H9 (cell line): ENCODE measurements around the gene RBM44. TPM values are rescaled to one million over a fixed set of nuclear protein-coding genes. Genes with fewer than 3 reads are reported as not detected.

Experiments used
- DNase-seq: peaks from one replicate; pipeline ENCODE4 v3.0.0-alpha.2; 2017
- H2AFZ ChIP-seq: one replicate; pipeline ENCODE4 v1.6.1; 2013; ENCODE audit warnings: mild to moderate bottlenecking, low read length, control low read depth, moderate library complexity
- H2AK5ac ChIP-seq: 2 replicates; pipeline ENCODE4 v1.6.1; 2013; ENCODE audit warnings: low read length, control low read depth, mixed read lengths; ENCODE audit not compliant: insufficient read length
- H2BK120ac ChIP-seq: one replicate; pipeline ENCODE4 v1.6.1; 2013; ENCODE audit warnings: low read depth, mild to moderate bottlenecking, low read length, control low read depth, inconsistent platforms; ENCODE audit not compliant: poor library complexity, severe bottlenecking
- H2BK12ac ChIP-seq: 2 replicates; pipeline ENCODE4 v1.6.1; 2013; ENCODE audit warnings: low read length, control low read depth, mixed read lengths, low read depth; ENCODE audit not compliant: insufficient read length
- H2BK15ac ChIP-seq: 2 replicates; pipeline ENCODE4 v1.6.1; 2013; ENCODE audit warnings: low read depth, low read length, control low read depth
- H2BK20ac ChIP-seq: one replicate; pipeline ENCODE4 v1.6.1; 2013; ENCODE audit warnings: low read depth, mild to moderate bottlenecking, low read length, control low read depth, inconsistent platforms; ENCODE audit not compliant: poor library complexity, severe bottlenecking
- H2BK5ac ChIP-seq: 2 replicates; pipeline ENCODE4 v1.6.1; 2013; ENCODE audit warnings: low read length, control low read depth, mixed read lengths; ENCODE audit not compliant: insufficient read length
- H3K14ac ChIP-seq: 2 replicates; pipeline ENCODE4 v1.6.1; 2013; ENCODE audit warnings: low read length, control low read depth; ENCODE audit not compliant: insufficient read depth
- H3K18ac ChIP-seq: 2 replicates; pipeline ENCODE4 v1.6.1; 2013; ENCODE audit warnings: low read depth, mild to moderate bottlenecking, mixed read lengths, low read length, control low read depth; ENCODE audit not compliant: insufficient read length
- H3K23ac ChIP-seq: 2 replicates; pipeline ENCODE4 v1.6.1; 2013; ENCODE audit warnings: low read length, control low read depth, mixed read lengths, low read depth; ENCODE audit not compliant: insufficient read length
- H3K23me2 ChIP-seq: 2 replicates; pipeline ENCODE4 v1.6.1; 2013; ENCODE audit warnings: low read depth, mild to moderate bottlenecking, mixed read lengths, low read length, control low read depth; ENCODE audit not compliant: insufficient read length, poor library complexity, severe bottlenecking
- H3K27ac ChIP-seq: 2 replicates; pipeline ENCODE4 v1.5.1; 2013; ENCODE audit warnings: low read length, control low read depth, mixed read lengths, low read depth; ENCODE audit not compliant: insufficient read length
- H3K27me3 ChIP-seq: 2 replicates; pipeline ENCODE4 v1.6.1; 2013; ENCODE audit warnings: low read length, control low read depth, inconsistent platforms; ENCODE audit not compliant: insufficient read depth
- H3K4ac ChIP-seq: 2 replicates; pipeline ENCODE4 v1.6.1; 2013; ENCODE audit warnings: low read depth, mild to moderate bottlenecking, control low read depth, inconsistent platforms, low read length, moderate library complexity
- H3K4me1 ChIP-seq: 2 replicates; pipeline ENCODE4 v1.6.1; 2013; ENCODE audit warnings: low read length, control low read depth, inconsistent platforms; ENCODE audit not compliant: insufficient read depth
- H3K4me2 ChIP-seq: 2 replicates; pipeline ENCODE4 v1.6.1; 2013; ENCODE audit warnings: low read length, control low read depth, mixed read lengths; ENCODE audit not compliant: insufficient read length, insufficient read depth
- H3K56ac ChIP-seq: 2 replicates; pipeline ENCODE4 v1.6.1; 2013; ENCODE audit warnings: low read depth, mild to moderate bottlenecking, mixed read lengths, low read length, control low read depth; ENCODE audit not compliant: insufficient read length
- H3K79me1 ChIP-seq: 2 replicates; pipeline ENCODE4 v1.6.1; 2013; ENCODE audit warnings: low read depth, mild to moderate bottlenecking, moderate library complexity, low read length, control low read depth, inconsistent platforms; ENCODE audit not compliant: insufficient read depth, poor library complexity, severe bottlenecking
- H3K79me2 ChIP-seq: 2 replicates; pipeline ENCODE4 v1.6.1; 2013; ENCODE audit warnings: low read length, control low read depth, inconsistent platforms; ENCODE audit not compliant: insufficient read depth
- H3K9ac ChIP-seq: 2 replicates; pipeline ENCODE4 v1.6.1; 2013; ENCODE audit warnings: low read length, control low read depth, mixed read lengths; ENCODE audit not compliant: insufficient read length; ENCODE audit errors: extremely low read depth
- H3K9me3 ChIP-seq: one replicate; pipeline ENCODE4 v1.6.1; 2013; ENCODE audit warnings: low read depth, low read length, inconsistent platforms; ENCODE audit not compliant: control insufficient read depth
- H3T11ph ChIP-seq: one replicate; pipeline ENCODE4 v1.6.1; 2013; ENCODE audit warnings: mild to moderate bottlenecking, low read length, control low read depth, inconsistent platforms
- H4K20me1 ChIP-seq: one replicate; pipeline ENCODE4 v1.6.1; 2013; ENCODE audit not compliant: control insufficient read depth, insufficient read length, insufficient read depth
- H4K5ac ChIP-seq: 2 replicates; pipeline ENCODE4 v1.6.1; 2013; ENCODE audit warnings: low read depth, mild to moderate bottlenecking, mixed read lengths, low read length, control low read depth; ENCODE audit not compliant: insufficient read length
- H4K8ac ChIP-seq: replicated peaks from 2 replicates; pipeline ENCODE4 v1.6.1; 2013; ENCODE audit warnings: low read length, control low read depth, mixed read lengths, low read depth; ENCODE audit not compliant: insufficient read length
- H4K91ac ChIP-seq: 2 replicates; pipeline ENCODE4 v1.6.1; 2013; ENCODE audit warnings: low read depth, mild to moderate bottlenecking, moderate library complexity, mixed read lengths, low read length, control low read depth; ENCODE audit not compliant: insufficient read length
- H3K27ac Mint-ChIP-seq, 3 experiments: 2 replicates in 2 of 3; 3 replicates in 1 of 3; pipeline ENCODE4 v1.8.0; 2020 to 2021; ENCODE audit warnings: mixed read lengths in 3 of 3, mild to moderate bottlenecking in 1 of 3, moderate library complexity in 1 of 3
- H3K27me3 Mint-ChIP-seq: 2 replicates; pipeline ENCODE4 v1.8.0; 2021; ENCODE audit warnings: low read depth, mild to moderate bottlenecking, moderate library complexity, mixed read lengths
- H3K36me3 Mint-ChIP-seq, 3 experiments: 2 replicates in 2 of 3; 3 replicates in 1 of 3; pipeline ENCODE4 v1.8.0; 2020 to 2021; ENCODE audit warnings: low read depth in 3 of 3, mixed read lengths in 3 of 3; ENCODE audit not compliant: insufficient read depth in 1 of 3
- H3K4me1 Mint-ChIP-seq, 2 experiments: 2 replicates each; pipeline ENCODE4 v1.8.0; 2020; ENCODE audit warnings: mixed read lengths in 2 of 2
- H3K4me3 Mint-ChIP-seq, 2 experiments: 2 replicates in 1 of 2; 3 replicates in 1 of 2; pipeline ENCODE4 v1.8.0; 2020 to 2021; ENCODE audit warnings: mild to moderate bottlenecking in 2 of 2, mixed read lengths in 2 of 2, moderate library complexity in 1 of 2
- H3K9me3 Mint-ChIP-seq, 2 experiments: 2 replicates in 1 of 2; 3 replicates in 1 of 2; pipeline ENCODE4 v1.8.0; 2020; ENCODE audit warnings: mild to moderate bottlenecking in 2 of 2, mixed read lengths in 2 of 2, moderate library complexity in 1 of 2
- CTCF ChIP-seq: fragments of 200-600 bp; sonication (generic); conservative IDR thresholded peaks from 3 replicates; pipeline ENCODE4 v1.8.0; 2021; ENCODE audit warnings: antibody characterized with exemption, mild to moderate bottlenecking
- WGBS: extraction: QIAGEN DNeasy Blood & Tissue Kit; methylation state at CpG from one replicate; pipeline ENCODE4 v1.1.7; 2013; ENCODE audit warnings: missing lambda C conversion rate, low lambda C conversion rate, mixed read lengths; ENCODE audit not compliant: insufficient read length; ENCODE audit errors: extremely low coverage; 5-methylcytosine and 5-hydroxymethylcytosine counted together
- total RNA-seq: library from RNA; stranded (reverse); gene quantifications from 2 replicates; pipeline ENCODE4 v1.2.1, GENCODE V29; 2021

Gene RBM44
- total RNA-seq, 1 experiment from 2014 or later = 0.15 TPM

- Histone ChIP-seq H3K23ac (no peak overlapping the region), H3K4ac (no peak overlapping the region), H3K56ac (no peak overlapping the region), H3K4me1 (no peaks in the 10 kb centered on the region; the same call in 1 of the 2 replicates), H3K27ac (no peak overlapping the region), H3T11ph (no peak overlapping the region), H3K4me2 (no peak overlapping the region), H4K20me1 (no peaks in the 10 kb centered on the region), H2BK15ac (no peak overlapping the region), H2BK12ac (no peak overlapping the region), H3K79me1 (no peaks in the 10 kb centered on the region), H3K9me3 (no peaks in the 10 kb centered on the region), H4K8ac (no peak overlapping the region), H3K14ac (no peak overlapping the region), H3K27me3 (no peaks in the 10 kb centered on the region), H4K91ac (no peak overlapping the region), H2BK5ac (no peak overlapping the region), H2AK5ac (no peak overlapping the region), H2AFZ (no peak overlapping the region), H3K23me2 (no peaks in the 10 kb centered on the region), H3K79me2 (no peaks in the 10 kb centered on the region), H2BK20ac (no peak overlapping the region), H3K18ac (no peak overlapping the region), H2BK120ac (no peak overlapping the region), H4K5ac (no peak overlapping the region), H3K9ac (no peak overlapping the region)
- Mint-ChIP-seq H3K9me3 (no peaks in the 10 kb centered on the region), H3K36me3 (no peaks in the 10 kb centered on the region; a peak in 1 of 7 replicates), H3K27me3 (peaks cover 4% of the 10 kb centered on the region), H3K4me3 (no peak overlapping the region), H3K27ac (no peak overlapping the region), H3K4me1 (peaks cover 9 to 13% of the 10 kb centered on the region in 2 experiments)
- no peak for TF ChIP-seq CTCF
- no CpG with 5 or more reads among the region's 22 CpGs for WGBS
- DNase-seq = no peak
These were observed 70.2 kb downstream of the RBM44 start for GRCh38 chr2:237868631-237869342.
